A673 (cell line): ENCODE measurements around the gene DPP10.

Experiments used
- EZH2 ChIP-seq: fragments of 200-600 bp; sonication (generic); IDR thresholded peaks from 2 replicates; pipeline ENCODE4 v1.6.1; 2017; ENCODE audit warnings: borderline replicate concordance, low read depth, mild to moderate bottlenecking, mixed read lengths, antibody characterized with exemption, low read length; ENCODE audit not compliant: poor library complexity, severe bottlenecking
- TF ChIP-seq, protein P1 (sequence below): fragments of 300-800, 200-600 bp; sonication (generic); conservative IDR thresholded peaks from 2 replicates; pipeline ENCODE4 v1.5.1; 2017; ENCODE audit warnings: low read depth, mild to moderate bottlenecking, antibody characterized with exemption, low read length, moderate library complexity, mixed read lengths

DNA sequence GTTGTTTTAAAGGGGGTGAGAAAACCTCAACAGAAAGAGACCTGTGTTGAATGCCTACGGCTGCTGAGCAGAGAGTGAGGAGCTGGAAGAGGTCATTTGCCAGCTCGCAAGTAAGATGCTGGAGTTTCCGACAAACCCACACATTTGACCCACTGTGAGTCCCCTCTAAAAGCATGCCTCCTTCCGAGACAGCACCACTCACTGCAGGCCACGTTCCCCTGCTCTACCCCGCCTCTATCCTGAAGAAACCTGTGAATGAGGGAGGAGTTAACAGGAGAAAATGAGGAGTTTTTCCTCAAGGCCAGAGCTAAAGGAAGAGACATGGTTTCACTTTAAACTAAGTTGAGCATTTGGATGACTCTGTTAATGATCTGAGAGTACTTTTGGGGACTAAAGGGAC lies 188.7 kb downstream of the DPP10 start:
- TF ChIP-seq, protein P1, sequence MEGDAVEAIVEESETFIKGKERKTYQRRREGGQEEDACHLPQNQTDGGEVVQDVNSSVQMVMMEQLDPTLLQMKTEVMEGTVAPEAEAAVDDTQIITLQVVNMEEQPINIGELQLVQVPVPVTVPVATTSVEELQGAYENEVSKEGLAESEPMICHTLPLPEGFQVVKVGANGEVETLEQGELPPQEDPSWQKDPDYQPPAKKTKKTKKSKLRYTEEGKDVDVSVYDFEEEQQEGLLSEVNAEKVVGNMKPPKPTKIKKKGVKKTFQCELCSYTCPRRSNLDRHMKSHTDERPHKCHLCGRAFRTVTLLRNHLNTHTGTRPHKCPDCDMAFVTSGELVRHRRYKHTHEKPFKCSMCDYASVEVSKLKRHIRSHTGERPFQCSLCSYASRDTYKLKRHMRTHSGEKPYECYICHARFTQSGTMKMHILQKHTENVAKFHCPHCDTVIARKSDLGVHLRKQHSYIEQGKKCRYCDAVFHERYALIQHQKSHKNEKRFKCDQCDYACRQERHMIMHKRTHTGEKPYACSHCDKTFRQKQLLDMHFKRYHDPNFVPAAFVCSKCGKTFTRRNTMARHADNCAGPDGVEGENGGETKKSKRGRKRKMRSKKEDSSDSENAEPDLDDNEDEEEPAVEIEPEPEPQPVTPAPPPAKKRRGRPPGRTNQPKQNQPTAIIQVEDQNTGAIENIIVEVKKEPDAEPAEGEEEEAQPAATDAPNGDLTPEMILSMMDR: no peak
- no peak for TF ChIP-seq EZH2
